Tibial nerve (tissue), 4 donors: ENCODE measurements around the gene SLC38A3.

Source experiments
- CTCF ChIP-seq, 5 experiments: fragments of 200-600 bp in 3 of 5; fragments of 450-650 bp in 2 of 5; sonication (generic) in 3 of 5; IDR thresholded peaks; one replicate each; pipeline ENCODE4 v1.5.1; 2016 to 2019; ENCODE audit warnings: antibody characterized with exemption in 5 of 5, mild to moderate bottlenecking in 3 of 5, moderate library complexity in 2 of 5
- EP300 ChIP-seq, 2 donors: sonication (generic); formaldehyde crosslinking; IDR thresholded peaks; one replicate each; pipeline ENCODE4 v1.6.1; 2017; ENCODE audit warnings: antibody characterized with exemption in 2 of 2, mild to moderate bottlenecking in 1 of 2
- POLR2A ChIP-seq, 2 donors: fragments of 450-650 bp; IDR thresholded peaks; one replicate each; pipeline ENCODE4 v1.6.1; 2017; ENCODE audit warnings: antibody characterized with exemption in 2 of 2, mild to moderate bottlenecking in 2 of 2, moderate library complexity in 2 of 2

- TF ChIP-seq CTCF (IDR thresholded peaks at IDR 0.05) (no peak), POLR2A (IDR thresholded peaks at IDR 0.05) (no peak), EP300 (IDR thresholded peaks at IDR 0.05) (no peak)
Observed at GRCh38 chr3:50155491-50155878, 49.6 kb upstream of the SLC38A3 start.
